ENCODE data around the gene SLC26A2.
"Not testable (repeated sequence)": the region's sequence is repeated elsewhere in the genome, so short reads cannot be mapped to it uniquely, and the experiment has no call there.

DNA sequence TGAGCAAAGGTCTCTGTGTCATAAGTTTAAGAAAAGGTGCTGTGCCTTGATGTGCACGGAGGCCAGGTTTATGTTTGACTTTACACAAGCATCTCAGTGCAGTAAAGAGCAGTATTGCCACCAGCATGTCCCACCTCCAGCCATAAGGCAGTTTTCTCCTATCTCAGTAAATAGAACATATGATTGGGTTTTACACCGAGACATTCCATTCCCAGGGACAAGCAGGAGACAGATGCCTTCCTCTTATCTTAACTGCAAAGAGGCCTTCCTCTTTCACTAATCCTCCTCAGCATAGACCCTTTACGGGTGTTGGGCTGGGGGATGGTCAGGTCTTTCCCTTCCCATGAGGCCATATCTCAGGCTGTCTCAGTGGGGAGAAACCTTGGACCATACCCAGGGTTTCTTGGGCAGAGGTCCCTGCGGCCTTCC lies 17.8 kb upstream of the SLC26A2 start:
- TF ChIP-seq POLR2A (IDR thresholded peaks at IDR 0.05; ENCODE audit: low read depth, low read length); TAF1 (IDR thresholded peaks at IDR 0.05; ENCODE audit: borderline replicate concordance, low read depth, low read length); POLR2AphosphoS5 (IDR thresholded peaks at IDR 0.05; ENCODE audit: low read depth, low read length): not testable (repeated sequence)

All from GM12892 (cell line).